Stomach (tissue), 4 donors: ENCODE results near the gene TTC7B.

Experiments used
- CTCF ChIP-seq, 7 experiments: fragments of 450-650 bp in 4 of 7; fragments of 200-600 bp in 3 of 7; sonication (generic) in 3 of 7; IDR thresholded peaks; one replicate each; pipeline ENCODE4 v1.5.1; 2016 to 2019; ENCODE audit warnings: antibody characterized with exemption in 7 of 7, control low read depth in 2 of 7, mild to moderate bottlenecking in 1 of 7
- EP300 ChIP-seq: sonication (generic); formaldehyde crosslinking; IDR thresholded peaks from one replicate; pipeline ENCODE4 v1.6.1; 2017; ENCODE audit warnings: antibody characterized with exemption
- POLR2AphosphoS5 ChIP-seq, 3 donors: sonication (generic); formaldehyde crosslinking; IDR thresholded peaks; one replicate each; pipeline ENCODE4 v1.6.1; 2016; ENCODE audit warnings: antibody characterized with exemption in 3 of 3

- TF ChIP-seq POLR2AphosphoS5 (IDR thresholded peaks at IDR 0.05), result no peak
- no peak for TF ChIP-seq EP300
- no peak for TF ChIP-seq CTCF (IDR thresholded peaks at IDR 0.05)
Measured at GRCh38 chr14:90788031-90788430, 28.2 kb downstream of the TTC7B start.
